ENCODE results near the gene CPZ. TPM values are rescaled to one million over a fixed set of nuclear protein-coding genes. Genes with fewer than 3 reads are reported as not detected.
"Not testable (repeated sequence)": the region's sequence is repeated elsewhere in the genome, so short reads cannot be mapped to it uniquely, and the experiment has no call there.

Gene CPZ
- total RNA-seq, 1 donor from 2014 or later, result 32.8 TPM

DNA sequence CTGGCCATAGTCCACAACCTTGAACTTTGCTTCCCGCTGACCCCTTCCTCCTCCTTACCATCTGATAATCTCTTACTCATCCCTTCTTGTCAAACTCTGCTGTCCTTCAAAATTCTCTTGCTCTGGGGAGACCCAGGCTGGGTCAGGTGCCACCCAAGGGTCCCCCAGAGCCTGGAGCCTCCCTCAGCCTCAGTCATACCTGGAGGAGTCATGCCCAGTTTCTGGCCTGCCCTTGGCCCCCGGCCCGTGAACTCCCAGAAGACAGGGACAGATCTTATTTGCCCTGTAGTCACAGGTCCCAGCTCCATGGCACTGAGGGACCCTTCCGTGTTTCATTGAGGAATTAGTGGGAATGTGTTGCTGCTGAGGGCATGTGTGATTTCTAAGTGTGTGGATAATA, 17.1 kb upstream of the CPZ start:
- Mint-ChIP-seq H3K27me3 (ENCODE audit: low read depth) (peaks cover 28% of the 10 kb centered on the region), H3K27ac (no peak overlapping the region), H3K4me1 (peaks cover 12% of the 10 kb centered on the region), H3K9me3 (no peaks in the 10 kb centered on the region), H3K36me3 (no peaks in the 10 kb centered on the region), H3K4me3 (no peak overlapping the region)
- TF ChIP-seq, protein P1, sequence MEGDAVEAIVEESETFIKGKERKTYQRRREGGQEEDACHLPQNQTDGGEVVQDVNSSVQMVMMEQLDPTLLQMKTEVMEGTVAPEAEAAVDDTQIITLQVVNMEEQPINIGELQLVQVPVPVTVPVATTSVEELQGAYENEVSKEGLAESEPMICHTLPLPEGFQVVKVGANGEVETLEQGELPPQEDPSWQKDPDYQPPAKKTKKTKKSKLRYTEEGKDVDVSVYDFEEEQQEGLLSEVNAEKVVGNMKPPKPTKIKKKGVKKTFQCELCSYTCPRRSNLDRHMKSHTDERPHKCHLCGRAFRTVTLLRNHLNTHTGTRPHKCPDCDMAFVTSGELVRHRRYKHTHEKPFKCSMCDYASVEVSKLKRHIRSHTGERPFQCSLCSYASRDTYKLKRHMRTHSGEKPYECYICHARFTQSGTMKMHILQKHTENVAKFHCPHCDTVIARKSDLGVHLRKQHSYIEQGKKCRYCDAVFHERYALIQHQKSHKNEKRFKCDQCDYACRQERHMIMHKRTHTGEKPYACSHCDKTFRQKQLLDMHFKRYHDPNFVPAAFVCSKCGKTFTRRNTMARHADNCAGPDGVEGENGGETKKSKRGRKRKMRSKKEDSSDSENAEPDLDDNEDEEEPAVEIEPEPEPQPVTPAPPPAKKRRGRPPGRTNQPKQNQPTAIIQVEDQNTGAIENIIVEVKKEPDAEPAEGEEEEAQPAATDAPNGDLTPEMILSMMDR (IDR thresholded peaks at IDR 0.05; ENCODE audit: unreplicated experiment), result no peak
- DNase-seq (ENCODE audit: low spot score in 2 of 2, unreplicated experiment in 2 of 2), result no peak

DNA sequence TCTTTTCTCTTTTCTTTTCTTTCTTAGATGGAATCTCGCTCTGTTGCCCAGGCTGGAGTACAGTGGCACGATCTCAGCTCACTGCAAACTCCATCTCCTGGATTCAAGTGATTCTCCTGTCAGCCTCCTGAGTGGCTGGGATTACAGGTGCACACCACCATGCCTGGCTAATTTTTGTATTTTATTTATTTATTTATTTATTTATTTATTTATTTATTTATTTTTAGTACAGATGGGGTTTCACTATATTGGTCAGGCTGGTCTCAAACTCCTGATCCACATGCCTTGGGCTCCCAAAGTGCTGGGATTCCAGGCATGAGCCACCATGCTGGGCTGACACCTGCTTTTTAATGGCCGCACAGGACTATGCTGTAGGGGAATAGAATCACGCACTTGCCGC, 16.0 kb upstream of the CPZ start:
- not testable (repeated sequence) for H3K27ac Mint-ChIP-seq

DNA sequence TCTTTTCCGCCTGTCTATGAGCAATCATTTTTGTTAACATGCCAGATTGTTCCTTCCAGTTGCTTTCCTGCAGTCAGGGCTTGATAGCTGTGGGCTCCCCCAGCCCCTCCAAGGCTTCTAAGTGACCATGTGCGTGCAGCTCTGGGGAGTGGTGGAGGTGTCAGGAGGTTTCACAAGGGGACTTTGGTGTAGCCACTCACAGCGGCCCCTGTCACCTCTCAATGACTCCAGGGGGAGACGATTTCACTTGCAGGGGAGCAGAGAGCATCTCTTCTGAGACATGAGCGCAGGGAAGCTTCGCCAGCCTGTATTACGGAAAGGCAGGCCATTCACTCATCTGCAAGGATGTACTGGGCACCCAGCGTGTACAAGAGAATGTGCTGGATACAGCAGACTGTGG, 15.5 kb upstream of the CPZ start:
- no peak for DNase-seq (ENCODE audit: low spot score in 2 of 2, unreplicated experiment in 2 of 2)
- H3K4me3 Mint-ChIP-seq, result no peak overlapping the region
- no peaks in the 10 kb centered on the region for H3K36me3 Mint-ChIP-seq
- no peak overlapping the region for H3K27ac Mint-ChIP-seq
- peaks cover 15% of the 10 kb centered on the region for H3K4me1 Mint-ChIP-seq
- H3K9me3 Mint-ChIP-seq, result no peaks in the 10 kb centered on the region
- TF ChIP-seq, protein P1 (IDR thresholded peaks at IDR 0.05; ENCODE audit: unreplicated experiment), result no peak
- H3K27me3 Mint-ChIP-seq (ENCODE audit: low read depth), result peaks cover 41% of the 10 kb centered on the region

More for the DNA sequence above, 16.0 kb upstream of the CPZ start:
- H3K4me3 Mint-ChIP-seq; H3K36me3 Mint-ChIP-seq; H3K9me3 Mint-ChIP-seq; DNase-seq (ENCODE audit: low spot score in 2 of 2, unreplicated experiment in 2 of 2): not testable (repeated sequence)
- H3K4me1 Mint-ChIP-seq, result peaks cover 15% of the 10 kb centered on the region
- H3K27me3 Mint-ChIP-seq (ENCODE audit: low read depth), result peaks cover 37% of the 10 kb centered on the region

DNA sequence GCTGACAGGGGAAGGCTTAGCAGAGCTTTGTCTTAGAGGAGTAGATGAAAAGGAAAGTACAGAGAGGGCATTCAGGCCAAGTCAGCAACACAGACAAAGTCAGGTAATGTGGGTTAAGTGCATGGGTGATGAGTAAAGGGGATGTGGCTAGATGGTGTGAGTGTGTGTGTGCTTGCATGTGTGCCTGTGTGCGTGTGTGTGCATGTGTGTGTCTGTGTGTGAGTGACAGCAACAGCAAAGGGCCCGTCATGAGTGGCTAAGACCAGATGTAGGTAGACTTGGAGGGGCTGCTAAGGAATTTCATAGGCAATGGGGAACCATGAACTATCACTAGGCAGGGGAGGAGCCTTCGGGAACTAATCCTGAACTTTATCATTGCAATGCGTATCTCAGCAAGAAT, 14.6 kb upstream of the CPZ start:
- Mint-ChIP-seq H3K36me3 (no peaks in the 10 kb centered on the region), H3K27ac (no peak overlapping the region), H3K4me1 (peaks cover 11% of the 10 kb centered on the region), H3K9me3 (no peaks in the 10 kb centered on the region), H3K27me3 (ENCODE audit: low read depth) (peaks cover 50% of the 10 kb centered on the region), H3K4me3 (no peak overlapping the region)
- no peak for DNase-seq (ENCODE audit: low spot score in 2 of 2, unreplicated experiment in 2 of 2)
- TF ChIP-seq, protein P1 (IDR thresholded peaks at IDR 0.05; ENCODE audit: unreplicated experiment), result no peak

DNA sequence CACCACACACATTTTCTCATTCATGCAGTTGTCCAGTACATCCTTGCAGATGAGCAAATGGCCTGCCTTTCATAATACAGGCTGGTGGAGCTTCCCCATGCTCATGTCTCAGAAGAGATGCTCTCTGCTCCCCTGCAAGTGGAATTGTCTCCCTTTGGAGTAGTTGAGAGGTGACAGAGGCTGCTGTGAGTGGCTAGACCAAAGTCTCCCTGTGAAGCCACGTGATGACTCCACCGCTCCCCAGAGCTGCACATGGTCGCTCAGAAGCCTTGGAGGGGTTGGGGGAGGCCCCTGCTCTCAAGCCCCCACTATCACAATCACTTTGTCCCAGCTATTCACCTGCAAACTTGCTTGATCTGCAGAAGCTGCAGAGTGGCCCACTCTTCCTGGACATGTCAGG, 13.8 kb upstream of the CPZ start:
- H3K27ac Mint-ChIP-seq, result no peak overlapping the region
- no peaks in the 10 kb centered on the region for H3K9me3 Mint-ChIP-seq
- peaks cover 55% of the 10 kb centered on the region for H3K27me3 Mint-ChIP-seq (ENCODE audit: low read depth)
- TF ChIP-seq, protein P1 (IDR thresholded peaks at IDR 0.05; ENCODE audit: unreplicated experiment), result no peak
- peaks cover 11% of the 10 kb centered on the region for H3K4me1 Mint-ChIP-seq
- no peak overlapping the region for H3K4me3 Mint-ChIP-seq
- no peak for DNase-seq (ENCODE audit: low spot score in 2 of 2, unreplicated experiment in 2 of 2)
- no peaks in the 10 kb centered on the region for H3K36me3 Mint-ChIP-seq

DNA sequence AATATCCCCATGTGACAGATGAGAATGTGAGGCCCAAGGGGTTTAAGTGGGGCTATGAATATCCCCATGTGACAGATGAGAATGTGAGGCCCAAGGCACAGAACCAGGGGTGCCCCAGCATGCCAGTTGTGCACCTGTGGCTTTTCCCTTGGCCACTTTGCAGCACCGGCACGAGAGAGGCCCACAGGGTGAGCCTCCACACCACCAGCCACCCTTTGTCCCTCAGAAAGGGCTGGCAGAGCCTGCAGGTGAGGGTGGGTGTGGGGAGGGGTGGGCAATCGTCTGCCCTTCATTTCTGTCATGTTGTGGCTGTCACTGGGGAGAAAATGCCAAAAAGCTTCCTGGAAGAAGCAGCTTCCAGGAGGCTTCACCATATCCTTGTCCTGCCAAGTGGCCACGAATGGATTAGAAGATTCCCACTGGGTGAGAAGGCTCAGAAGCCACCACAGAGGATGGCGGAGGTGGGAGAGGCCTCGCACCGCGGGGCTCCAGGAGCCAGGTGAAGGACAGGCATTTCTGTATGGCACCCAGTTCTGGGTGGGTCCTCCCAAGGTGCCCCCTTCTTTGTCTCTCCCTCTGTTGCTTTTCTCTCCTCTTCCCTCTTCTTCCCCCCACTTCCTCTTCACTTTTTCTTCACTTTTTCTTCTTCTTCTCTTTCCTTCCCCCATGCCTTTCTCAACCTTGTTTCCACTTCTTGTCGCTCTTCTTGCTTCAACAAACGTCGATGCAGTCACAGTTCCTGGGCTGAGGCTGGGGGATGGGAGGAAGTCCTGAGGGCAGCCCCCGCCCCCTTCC, 12.8 kb upstream of the CPZ start:
- no peak overlapping the region for H3K27ac Mint-ChIP-seq
- DNase-seq (ENCODE audit: low spot score in 2 of 2, unreplicated experiment in 2 of 2), result no peak
- TF ChIP-seq, protein P1 (IDR thresholded peaks at IDR 0.05; ENCODE audit: unreplicated experiment), result no peak
- peaks cover 11% of the 10 kb centered on the region for H3K4me1 Mint-ChIP-seq
- no peaks in the 10 kb centered on the region for H3K36me3 Mint-ChIP-seq
- H3K4me3 Mint-ChIP-seq, result no peak overlapping the region
- H3K9me3 Mint-ChIP-seq, result no peaks in the 10 kb centered on the region
- peaks cover 65% of the 10 kb centered on the region for H3K27me3 Mint-ChIP-seq (ENCODE audit: low read depth)
